Activated CD4-positive, alpha-beta T cell treated with anti-CD3 and anti-CD28 coated beads for 48 hours (primary cell): ENCODE data around the gene RANGAP1.
"Not testable (repeated sequence)": the region's sequence is repeated elsewhere in the genome, so short reads cannot be mapped to it uniquely, and the experiment has no call there.

Experiments
- DNase-seq: peaks from one replicate; pipeline ENCODE4 v3.0.0-alpha.2; 2020

RANGAP1 gene

GRCh38 chr22:41296826-41297667, 11.1 kb upstream of the RANGAP1 start:
- no peak for DNase-seq

- DNase-seq = not testable (repeated sequence)
These were observed 8.8 kb upstream of the RANGAP1 start for GRCh38 chr22:41294816-41295215.

GRCh38 chr22:41290262-41291221, 4.6 kb upstream of the RANGAP1 start:
- no peak for DNase-seq

- no peak for DNase-seq
These were observed 3.7 kb upstream of the RANGAP1 start for GRCh38 chr22:41289671-41290070.

GRCh38 chr22:41288245-41288946, 2.4 kb upstream of the RANGAP1 start:
- DNase-seq = no peak

GRCh38 chr22:41286639-41287091, 678 bp upstream of the RANGAP1 start:
- DNase-seq = peak; percentile 58

- DNase-seq = peak; percentile 94
These were observed 557 bp downstream of the RANGAP1 start for GRCh38 chr22:41285441-41285819.

DNA sequence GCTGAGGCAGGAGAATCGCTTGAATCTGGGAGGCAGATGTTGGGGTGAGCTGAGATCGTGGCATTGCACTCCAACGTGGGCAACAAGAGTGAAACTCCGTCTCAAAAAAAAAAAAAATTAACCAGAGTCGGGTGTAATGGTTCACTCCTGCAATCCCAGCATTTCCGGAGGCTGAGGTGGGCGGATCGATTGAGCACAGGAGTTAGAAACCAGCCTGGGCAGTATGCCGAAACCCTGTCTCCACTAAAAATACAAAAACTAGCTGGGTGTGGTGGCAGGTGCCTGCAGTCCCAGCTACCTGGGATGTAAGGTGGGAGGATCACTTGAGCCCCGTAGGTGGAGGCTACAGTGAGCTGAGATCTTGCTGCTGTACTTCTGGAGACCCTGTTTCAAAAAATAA, 1.5 kb downstream of the RANGAP1 start:
- DNase-seq = no peak

DNA sequence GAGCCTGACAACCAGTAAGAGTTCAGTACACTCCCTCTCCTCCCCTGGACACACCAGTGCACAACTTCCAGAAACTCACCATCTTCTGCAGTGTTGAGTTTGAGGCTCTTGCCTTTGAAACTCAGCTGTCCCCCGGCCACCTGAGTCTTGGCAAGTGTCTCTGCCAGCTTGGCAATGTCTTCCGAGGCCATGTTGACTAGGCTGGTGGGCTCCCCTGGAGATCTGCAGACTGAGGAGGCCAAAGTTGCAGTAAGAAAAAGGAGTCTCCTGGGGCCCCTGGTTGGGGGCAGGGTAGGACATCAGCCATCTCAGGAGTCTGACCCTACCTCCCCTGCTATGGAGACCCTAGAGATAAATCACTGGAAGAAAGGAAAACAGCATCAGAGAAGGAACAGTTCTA, 5.1 kb downstream of the RANGAP1 start:
- DNase-seq = no peak

- DNase-seq = no peak
These were observed 5.9 kb downstream of the RANGAP1 start for GRCh38 chr22:41280065-41280464.

DNA sequence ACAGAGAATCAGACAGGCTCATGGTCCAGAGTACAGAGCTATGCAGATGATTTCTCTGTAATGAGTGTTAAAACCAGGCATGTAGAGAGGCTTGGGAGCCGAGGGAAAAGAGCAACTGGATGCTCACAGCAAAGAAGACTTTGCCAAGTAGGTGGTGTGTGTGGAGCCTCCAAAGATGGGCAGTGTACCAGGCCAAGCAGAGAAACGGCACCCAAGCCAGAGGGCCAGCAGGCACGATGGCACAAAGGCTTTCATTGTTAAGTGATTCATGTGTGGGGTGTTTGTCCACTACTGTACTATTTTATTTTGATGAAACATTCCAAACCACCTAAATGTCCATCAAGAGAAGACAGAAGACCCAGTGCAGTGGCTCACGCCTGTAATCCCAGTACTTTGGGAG, 11.1 kb downstream of the RANGAP1 start:
- no peak for DNase-seq

GRCh38 chr22:41273128-41273527, 12.9 kb downstream of the RANGAP1 start:
- no peak for DNase-seq

DNA sequence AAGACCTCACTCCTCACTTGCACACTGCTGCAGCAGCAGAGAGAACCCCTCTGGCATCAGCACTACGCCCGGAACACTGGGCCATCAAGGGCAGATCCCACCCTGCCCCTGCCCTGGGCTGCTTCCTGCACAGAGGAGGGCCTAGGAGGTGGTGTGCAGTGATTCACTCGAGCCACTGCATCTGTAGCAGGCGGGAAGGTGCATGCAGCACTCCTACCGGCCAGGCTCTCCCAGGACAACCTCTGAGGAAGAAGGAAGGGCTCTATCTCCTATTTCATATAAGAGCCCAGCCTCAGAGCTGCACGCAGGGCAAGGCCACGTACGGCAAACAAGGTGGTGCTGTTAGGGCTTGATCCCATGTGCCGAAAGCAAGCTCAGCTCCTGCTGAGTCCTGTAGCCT, 14.2 kb downstream of the RANGAP1 start:
- no peak for DNase-seq

DNA sequence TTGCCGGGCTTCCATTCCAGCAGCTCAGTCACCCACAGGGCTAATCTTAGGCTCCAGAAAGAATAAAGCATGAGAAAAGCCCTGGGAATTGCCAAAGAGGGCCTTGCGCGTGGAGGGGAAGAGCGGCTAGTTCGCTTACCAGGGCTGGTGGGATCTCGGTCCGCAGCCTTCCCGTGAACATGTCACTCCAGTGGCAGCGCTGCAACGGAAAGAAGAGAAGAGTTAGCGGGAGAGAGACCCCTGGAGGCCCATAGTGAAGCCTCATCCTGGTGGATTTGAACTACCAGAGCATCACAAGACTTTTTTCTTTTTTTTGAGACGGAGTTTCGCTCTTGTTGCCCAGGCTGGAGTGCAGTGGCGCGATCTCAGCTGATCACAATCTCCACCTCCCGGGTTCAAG, 18.0 kb downstream of the RANGAP1 start:
- DNase-seq = no peak

DNA sequence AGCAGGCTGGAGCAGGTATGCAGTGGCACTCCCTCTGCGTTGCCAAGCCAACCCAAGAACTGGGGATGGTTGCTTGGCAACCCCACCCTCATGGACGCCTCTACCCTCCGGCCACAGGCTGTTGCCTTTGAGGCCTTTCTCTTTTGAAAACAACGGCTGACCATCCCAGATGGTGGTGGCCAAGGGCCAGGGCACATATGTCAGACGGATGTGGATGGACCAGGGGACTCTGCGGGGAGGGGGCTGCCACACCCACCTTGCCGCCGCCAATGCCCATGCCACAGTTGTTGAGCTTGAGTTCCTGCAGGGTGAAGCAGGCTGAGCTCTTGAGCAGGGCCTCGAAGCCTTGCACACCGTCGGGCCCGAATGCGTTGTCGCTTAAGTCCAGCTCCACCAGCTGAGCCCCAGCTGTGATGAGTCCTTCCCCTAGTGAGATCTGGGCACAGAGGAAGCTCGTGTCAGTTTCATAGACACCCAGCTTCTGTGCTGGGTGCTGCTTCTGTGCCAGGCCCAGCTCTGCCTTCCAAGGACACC, 21.5 kb downstream of the RANGAP1 start:
- no peak for DNase-seq

- DNase-seq = no peak
These were observed 22.3 kb downstream of the RANGAP1 start for GRCh38 chr22:41263704-41264103.

DNA sequence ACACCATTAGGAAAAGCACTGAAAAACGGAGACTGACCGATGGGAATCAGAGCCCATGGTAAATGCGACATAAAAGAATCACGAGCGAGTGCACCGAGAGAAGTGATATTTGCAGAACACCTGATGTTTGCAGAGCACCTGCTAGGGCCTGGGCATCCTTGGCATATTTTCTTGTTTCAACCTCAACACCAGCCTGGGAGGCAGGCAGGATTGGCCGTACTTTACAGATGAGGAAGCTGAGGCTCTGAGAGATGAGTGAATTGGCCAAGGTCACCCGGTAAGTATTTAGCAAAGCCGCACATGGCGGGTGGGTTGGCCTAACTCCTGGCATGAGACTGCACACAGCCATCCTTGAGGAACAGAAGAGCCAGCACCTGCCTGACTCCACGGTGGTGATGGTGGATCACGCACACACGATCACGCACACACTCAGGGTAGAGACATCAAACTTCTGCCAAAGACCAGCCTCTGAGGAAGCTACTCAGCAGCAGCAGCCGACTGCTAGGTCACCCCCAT, 23.7 kb downstream of the RANGAP1 start:
- no peak for DNase-seq

- DNase-seq = no peak
These were observed 24.3 kb downstream of the RANGAP1 start for GRCh38 chr22:41261541-41262249.

- no peak for DNase-seq
These were observed 25.1 kb downstream of the RANGAP1 start for GRCh38 chr22:41260871-41261270.

DNA sequence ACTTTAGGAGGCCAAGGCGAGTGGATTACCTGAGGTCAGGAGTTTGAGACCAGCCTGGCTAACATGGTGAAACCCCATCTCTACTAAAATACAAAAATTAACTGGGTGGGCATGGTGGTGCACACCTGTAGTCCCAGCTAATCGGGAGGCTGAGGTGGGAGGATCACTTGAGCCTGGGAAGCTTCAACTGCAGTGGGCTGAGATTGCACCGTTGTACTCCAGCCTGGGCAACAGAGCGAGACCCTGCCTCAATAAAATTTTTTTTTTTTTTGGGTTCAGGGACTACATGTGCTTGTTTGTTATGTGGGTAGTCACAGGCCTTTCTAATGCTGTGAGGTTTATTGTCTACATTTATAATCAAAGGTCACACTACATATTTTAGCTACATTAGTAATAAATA, 26.2 kb downstream of the RANGAP1 start:
- not testable (repeated sequence) for DNase-seq

- DNase-seq = no peak
These were observed 28.3 kb downstream of the RANGAP1 start for GRCh38 chr22:41257696-41258095.
